H1 (cell line): ENCODE results near the gene NEDD4L. TPM values are rescaled to one million over a fixed set of nuclear protein-coding genes. Genes with fewer than 3 reads are reported as not detected.

Experiments
- BCL11A ChIP-seq, 2 experiments: IDR thresholded peaks; one replicate each; pipeline ENCODE4 v1.6.1; 2011; ENCODE audit warnings: low read depth in 2 of 2, low read length in 2 of 2, mild to moderate bottlenecking in 2 of 2
- BRCA1 ChIP-seq: IDR thresholded peaks from 2 replicates; pipeline ENCODE4 v1.6.1; 2012; ENCODE audit warnings: low read depth, low read length, improper control_type of control experiment
- CEBPB ChIP-seq: IDR thresholded peaks from 2 replicates; pipeline ENCODE4 v1.6.1; 2012; ENCODE audit warnings: low read depth, low read length
- CHD2 ChIP-seq: IDR thresholded peaks from 2 replicates; pipeline ENCODE4 v1.6.1; 2012; ENCODE audit warnings: low read length, improper control_type of control experiment
- CHD7 ChIP-seq: fragments of 300-600 bp; sonication (generic); IDR thresholded peaks from 2 replicates; pipeline ENCODE4 v1.7.1; 2012; ENCODE audit warnings: low read length, moderate library complexity, mild to moderate bottlenecking, inconsistent platforms; ENCODE audit not compliant: insufficient replicate concordance
- CTBP2 ChIP-seq: IDR thresholded peaks from 2 replicates; pipeline ENCODE4 v1.7.0; 2011; ENCODE audit warnings: borderline replicate concordance, mild to moderate bottlenecking, moderate library complexity, mixed read lengths, low read length; ENCODE audit not compliant: insufficient read depth, insufficient read length
- MAFK ChIP-seq: IDR thresholded peaks from 2 replicates; pipeline ENCODE4 v1.6.1; 2012; ENCODE audit warnings: low read depth, mild to moderate bottlenecking, improper control_type of control experiment, low read length
- RBBP5 ChIP-seq: IDR thresholded peaks from 2 replicates; pipeline ENCODE4 v1.7.1; 2012; ENCODE audit warnings: low read depth, mild to moderate bottlenecking, inconsistent platforms, low read length, moderate library complexity, borderline replicate concordance
- TAF1 ChIP-seq: IDR thresholded peaks from 2 replicates; pipeline ENCODE4 v1.6.1; 2011; ENCODE audit warnings: mild to moderate bottlenecking, low read depth, low read length
- TEAD4 ChIP-seq: IDR thresholded peaks from 2 replicates; pipeline ENCODE4 v1.6.1; 2012; ENCODE audit warnings: low read depth, low read length, inconsistent platforms, mixed read lengths
- YY1 ChIP-seq: IDR thresholded peaks from 2 replicates; pipeline ENCODE4 v1.6.1; 2011; ENCODE audit warnings: low read depth, mild to moderate bottlenecking, low read length
- polyA plus RNA-seq, 7 experiments: library from polyadenylated mRNA; depleted of rRNA in 3 of 7; stranded (reverse) in 5 of 7; unstranded in 2 of 7; fragments of >200 nt in 5 of 7; fragments of 200-250 nt in 2 of 7; gene quantifications; 1 replicate in 5 of 7; 2 replicates in 1 of 7; 4 replicates in 1 of 7; pipeline versions ENCODE4 v1.2.1 to v1.2.3, GENCODE V29; 2011 to 2013; ENCODE audit warnings: missing spikeins in 2 of 7, mixed read lengths in 2 of 7
- total RNA-seq: library from RNA; stranded (reverse); fragmentation: NEBNext Ultra II Directional; extraction: Animal tissue kit (Norgen Biotek cat#: 25700); gene quantifications from 2 replicates; pipeline ENCODE4 v1.2.1, GENCODE V29; 2021

Gene NEDD4L
- total and polyA plus RNA-seq, 2 of the 8 experiments (the other 6 are each of a cell fraction or from before 2014, with no cell fraction given): 37.3 to 69.8 TPM

- TF ChIP-seq CHD7: no peak
- no peak for TF ChIP-seq CHD2
- TF ChIP-seq MAFK: peak; percentile 93
- peak; percentile 78 for TF ChIP-seq TEAD4
- TF ChIP-seq CEBPB: peak; percentile 90
- TF ChIP-seq CTBP2: no peak
- no peak for TF ChIP-seq BRCA1
- TF ChIP-seq RBBP5: no peak
- no peak for TF ChIP-seq TAF1
- no peak for TF ChIP-seq BCL11A (IDR thresholded peaks at IDR 0.05; ENCODE audit: low read depth in 2 of 2, low read length in 2 of 2)
- TF ChIP-seq YY1: no peak
Measured at GRCh38 chr18:58054041-58054781, 10.2 kb downstream of the NEDD4L start (continued).
